NCI-H1048 (cell line): ENCODE measurements around the gene PDPN.

Experiments used
- DNase-seq: peaks from one replicate; lab custom pipeline; 2025; lab: John Stamatoyannopoulos, UW

PDPN gene

DNA sequence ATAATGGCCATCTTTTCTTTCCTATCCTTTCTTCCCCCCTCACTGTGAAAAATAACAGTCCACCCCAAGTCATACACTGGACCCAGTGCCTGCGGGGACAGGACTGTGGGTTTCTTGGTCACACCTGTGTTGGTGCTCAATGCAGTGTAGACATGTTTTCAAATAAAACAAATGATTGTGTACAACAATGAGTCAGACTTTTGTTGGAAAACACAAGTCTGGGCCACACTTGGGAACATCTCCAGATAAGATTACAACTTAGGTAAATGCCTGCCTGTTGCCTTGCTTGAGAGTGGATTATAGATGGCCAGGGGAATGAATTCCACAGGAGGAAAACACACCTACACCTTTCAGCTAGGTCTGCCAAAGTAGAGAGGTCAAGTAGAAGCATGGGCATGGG lies 34.1 kb downstream of the PDPN start:
- no peak for DNase-seq

DNA sequence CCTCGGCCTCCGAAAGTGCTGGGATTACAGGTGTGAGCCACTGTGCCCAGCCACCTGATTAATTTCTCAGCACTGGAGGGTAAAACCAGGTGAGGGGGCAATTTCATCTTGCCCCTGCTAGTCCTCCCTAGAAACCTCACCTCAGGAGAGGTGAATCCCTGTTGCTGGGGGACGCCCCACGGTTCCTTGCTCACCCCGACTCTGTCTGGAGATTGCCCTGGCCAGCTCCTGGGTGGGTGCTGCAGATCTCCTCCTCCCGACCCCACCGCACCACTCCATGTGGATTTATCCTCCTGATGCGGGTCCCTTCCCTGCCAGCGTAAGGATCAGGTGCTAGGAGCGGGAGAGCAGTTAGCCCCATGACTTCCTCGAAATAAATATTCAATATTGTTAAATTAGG lies 34.9 kb downstream of the PDPN start:
- DNase-seq = no peak

DNA sequence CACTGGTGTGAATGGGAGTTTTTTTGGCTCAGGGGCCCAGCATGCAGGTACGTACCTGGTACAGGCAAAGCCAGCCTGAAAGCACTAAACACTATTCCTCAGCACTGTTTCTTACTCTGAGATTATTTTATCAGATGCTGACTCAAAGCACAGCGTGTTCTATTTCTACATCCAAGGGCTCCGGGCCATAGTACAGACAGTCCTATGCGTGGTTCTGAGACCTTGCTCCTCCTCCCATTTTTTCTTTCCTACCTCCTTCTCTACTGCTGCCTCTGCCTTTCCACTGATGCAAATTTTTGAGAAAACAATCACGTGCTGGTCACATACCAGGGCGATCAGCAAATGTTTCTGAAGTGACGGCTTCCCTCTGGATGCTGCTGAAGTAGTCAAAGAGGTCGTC lies 36.3 kb downstream of the PDPN start:
- no peak for DNase-seq

- no peak for DNase-seq
Observed at GRCh38 chr1:13620825-13621224, 37.2 kb downstream of the PDPN start.

DNA sequence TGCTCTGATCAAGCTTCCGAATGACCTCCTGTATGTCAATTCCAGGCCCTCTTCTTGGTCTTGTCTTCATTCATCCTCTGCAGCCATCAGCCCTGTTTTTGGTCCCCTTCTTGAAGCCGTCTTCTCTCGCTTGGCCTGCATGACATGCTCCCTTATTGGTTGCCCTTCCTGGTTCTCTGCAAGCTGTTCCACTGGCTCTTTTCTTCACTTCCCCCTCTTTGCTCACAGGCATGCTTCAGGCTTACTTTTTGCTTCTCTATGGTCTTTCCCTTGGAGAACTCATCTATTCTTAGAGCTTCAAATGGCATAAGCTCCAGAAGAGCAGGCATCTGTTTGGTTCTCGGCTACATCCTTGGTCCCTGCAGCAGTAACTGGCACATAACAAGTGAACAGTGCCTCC lies 38.8 kb downstream of the PDPN start:
- no peak for DNase-seq

- DNase-seq = no peak
Observed at GRCh38 chr1:13623021-13623637, 39.5 kb downstream of the PDPN start.

- no peak for DNase-seq
Observed at GRCh38 chr1:13624526-13624925, 40.9 kb downstream of the PDPN start.

DNA sequence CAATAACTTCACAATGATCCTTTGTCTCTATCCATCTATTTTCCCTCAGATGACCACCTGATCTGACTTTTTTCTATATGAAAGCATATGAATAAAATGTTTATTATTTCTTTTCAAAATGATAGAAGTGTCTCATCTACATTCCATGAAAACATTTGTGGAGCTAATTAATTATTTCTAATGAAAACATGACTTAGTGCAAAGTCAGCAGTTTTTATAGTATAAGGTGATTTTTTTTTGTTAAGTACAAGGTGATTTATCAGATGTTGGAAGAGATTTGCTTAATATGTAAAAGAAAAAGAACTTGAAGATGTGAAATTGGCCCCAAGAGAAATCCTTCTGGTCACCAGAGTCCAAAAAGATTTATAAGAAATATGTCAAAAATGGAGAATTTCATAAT lies 43.5 kb downstream of the PDPN start:
- DNase-seq = no peak

DNA sequence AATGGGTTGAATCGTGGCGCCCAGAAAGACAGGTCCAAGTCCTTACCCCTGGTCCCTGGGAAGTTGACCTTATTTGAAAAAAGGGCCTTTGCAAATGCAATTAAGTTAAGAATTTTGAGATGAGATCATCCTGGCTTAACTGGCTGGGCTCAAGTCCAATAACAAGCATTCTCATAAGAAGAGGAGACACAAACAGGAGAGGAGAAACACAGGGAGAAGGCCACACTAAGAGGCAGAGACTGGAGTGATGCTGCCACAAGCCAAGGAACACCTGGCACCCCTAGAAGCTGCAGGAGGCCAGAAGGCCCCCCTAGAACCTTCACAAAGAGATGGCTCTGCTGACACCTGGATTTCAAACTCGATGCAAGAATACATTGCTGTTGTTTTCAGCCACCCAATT lies 44.6 kb downstream of the PDPN start:
- no peak for DNase-seq

- no peak for DNase-seq
Observed at GRCh38 chr1:13628711-13629110, 45.1 kb downstream of the PDPN start.

GRCh38 chr1:13642306-13643004 lies 58.8 kb downstream of the PDPN start:
- no peak for DNase-seq

GRCh38 chr1:13643017-13643416 lies 59.4 kb downstream of the PDPN start:
- no peak for DNase-seq

- no peak for DNase-seq
Observed at GRCh38 chr1:13646521-13646920, 62.9 kb downstream of the PDPN start.

DNA sequence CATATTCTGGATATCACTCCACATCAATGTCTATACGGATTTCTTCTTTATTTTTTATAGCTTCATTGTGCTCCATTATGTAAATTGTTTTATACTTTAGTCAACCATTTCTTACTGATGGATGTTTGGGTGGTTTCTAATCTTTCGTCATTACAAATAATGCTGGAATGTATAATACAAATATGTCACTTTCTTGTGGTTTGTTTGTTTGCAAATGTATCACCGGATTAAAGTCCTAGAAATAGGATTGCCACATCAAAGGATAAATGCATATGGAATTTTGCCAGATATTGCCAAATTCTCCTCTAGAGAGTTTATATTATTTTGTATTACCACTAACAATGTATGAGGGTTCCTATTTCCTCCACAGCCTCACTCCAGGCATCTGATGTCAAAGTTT lies 67.6 kb downstream of the PDPN start:
- DNase-seq = no peak

DNA sequence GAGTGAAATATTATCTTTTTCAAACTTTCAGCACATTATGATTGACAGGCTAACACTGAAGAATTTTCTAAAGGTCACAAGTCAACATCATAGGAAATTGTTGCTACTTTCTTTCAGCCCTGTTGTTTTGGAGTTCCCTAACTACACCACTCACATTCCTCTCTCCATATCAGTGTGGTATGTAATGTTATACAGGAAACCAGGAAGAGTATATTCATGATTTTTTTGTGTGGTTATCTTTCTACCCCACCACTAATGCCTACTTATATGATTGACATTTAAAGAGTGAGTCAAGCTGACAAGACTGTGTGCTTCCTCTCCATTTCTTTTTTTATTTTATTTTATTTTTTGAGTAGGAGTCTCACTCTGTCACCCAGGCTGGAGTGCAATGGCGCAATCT lies 68.6 kb downstream of the PDPN start:
- no peak for DNase-seq

- no peak for DNase-seq
Observed at GRCh38 chr1:13661539-13661938, 77.9 kb downstream of the PDPN start.

DNA sequence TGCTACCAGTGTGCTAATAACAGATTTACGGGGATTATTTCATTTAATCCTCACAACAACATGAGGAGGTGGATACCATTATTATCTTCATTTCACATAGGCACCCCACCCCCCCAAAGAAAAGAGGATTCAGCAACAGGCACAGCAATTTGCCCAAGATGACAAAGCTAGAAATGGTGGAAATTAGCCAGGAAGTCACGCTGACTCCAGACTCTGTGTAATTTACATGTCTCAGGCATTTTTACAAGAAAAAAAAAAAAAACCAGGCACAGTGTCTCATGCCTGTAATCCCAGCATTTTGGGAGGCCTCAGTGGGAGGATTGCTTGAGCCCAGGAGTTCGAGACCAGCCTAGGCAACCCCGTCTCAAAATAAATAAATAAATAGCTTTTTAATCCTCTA lies 78.9 kb downstream of the PDPN start:
- DNase-seq = no peak

DNA sequence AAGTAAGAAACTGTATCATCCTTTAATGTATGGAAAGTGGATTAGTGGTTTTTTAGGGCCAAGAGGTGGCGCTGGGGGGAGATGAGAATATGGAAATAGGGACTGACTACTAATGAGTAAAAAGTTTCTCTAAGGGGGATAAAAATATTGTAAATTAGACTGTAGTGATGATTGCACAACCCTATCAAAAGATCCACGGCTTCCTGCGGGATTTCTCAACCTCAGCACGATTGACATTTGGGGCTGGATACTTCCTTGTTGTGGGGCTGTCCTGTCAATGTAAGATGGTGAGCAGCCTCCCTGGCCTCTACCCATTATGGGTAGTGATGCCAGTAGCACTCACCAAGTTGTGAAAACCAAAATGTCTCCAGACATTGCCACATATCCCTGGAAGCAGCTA lies 80.3 kb downstream of the PDPN start:
- no peak for DNase-seq

DNA sequence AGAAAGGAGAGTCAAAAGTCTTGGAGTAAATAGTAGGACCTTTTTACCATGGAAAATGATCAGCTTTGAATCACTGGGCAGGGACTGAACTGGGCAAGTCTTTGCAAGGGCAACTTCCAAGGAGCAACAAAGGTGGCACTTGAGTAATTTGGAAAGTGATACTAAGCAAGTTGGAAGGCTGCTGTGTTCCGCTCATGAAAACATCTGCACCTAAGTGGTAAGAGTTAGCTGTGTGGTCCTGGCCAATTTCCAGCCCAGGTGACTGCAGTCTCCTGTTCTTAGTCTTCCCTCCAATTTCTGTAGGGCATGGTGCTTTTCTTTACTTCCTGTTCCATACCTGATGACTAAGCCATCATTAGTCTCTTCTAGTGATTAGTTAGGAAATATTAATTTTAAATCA lies 80.8 kb downstream of the PDPN start:
- no peak for DNase-seq

DNA sequence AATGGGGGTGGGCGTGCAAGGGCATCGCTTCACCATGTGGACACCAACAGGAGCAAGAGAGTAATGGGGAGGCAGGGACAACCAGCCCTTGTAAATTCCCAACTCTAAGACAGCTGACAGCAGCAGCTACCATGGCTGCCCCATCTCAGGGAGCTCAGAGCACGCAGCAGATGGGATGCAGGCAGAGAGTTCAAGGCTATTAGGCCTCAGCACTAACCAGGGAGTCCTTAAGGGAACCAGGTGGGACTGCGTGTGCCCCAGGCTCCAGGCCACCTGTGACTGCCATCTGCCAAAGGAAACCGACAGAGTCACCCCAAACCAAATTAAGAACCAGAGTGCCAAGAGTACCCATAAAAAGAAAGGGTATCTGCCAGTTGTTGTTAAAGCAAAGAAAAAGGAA lies 82.7 kb downstream of the PDPN start:
- no peak for DNase-seq
